COLO668 (cell line): ENCODE results near the gene CDK6.

Source experiments
- DNase-seq: peaks from one replicate; lab custom pipeline; 2025; ENCODE audit not compliant: unreplicated experiment; lab: John Stamatoyannopoulos, UW

The CDK6 gene

DNA sequence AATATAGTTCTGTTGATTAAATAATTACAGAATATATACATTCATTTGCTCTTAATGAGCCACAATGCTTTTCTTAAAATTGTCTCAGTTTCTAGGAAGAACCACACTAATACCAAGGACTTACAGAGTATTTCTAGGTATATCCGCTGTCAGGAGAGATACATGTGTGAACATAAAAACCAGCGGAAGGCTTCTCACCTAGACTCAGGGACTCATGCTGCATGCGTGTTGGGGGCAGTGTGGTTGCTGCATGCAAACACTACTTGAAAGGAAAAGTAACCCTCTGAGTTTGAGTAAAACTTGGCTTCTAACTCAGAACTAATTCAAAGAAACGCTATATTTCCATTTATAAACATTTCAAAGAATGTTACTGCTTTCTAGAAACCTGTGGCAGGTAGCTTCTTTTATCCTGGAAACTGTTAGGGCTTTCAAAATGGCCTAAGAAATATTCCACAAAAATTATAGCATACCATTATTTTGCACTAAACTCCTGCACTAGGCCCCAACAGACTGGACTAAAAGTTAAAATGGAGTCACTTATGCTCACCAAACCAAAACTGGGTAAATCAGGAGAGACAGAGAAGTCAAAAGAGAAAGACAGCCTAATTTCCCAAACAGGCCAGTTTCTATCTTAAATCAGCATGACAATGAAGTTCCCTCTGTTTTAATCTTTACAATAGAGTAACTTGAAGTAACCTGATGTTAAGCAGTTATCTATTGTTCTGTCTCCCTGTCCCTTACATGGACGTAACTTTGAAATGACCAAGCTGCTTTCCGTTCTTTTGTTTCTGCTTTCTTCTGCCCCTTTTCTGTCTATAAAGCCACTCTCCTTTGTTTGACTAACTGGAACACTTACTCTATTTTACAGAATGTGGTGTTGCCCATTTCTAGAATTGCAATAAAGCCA is 151.0 kb downstream of the CDK6 start:
- DNase-seq, result no peak

DNA sequence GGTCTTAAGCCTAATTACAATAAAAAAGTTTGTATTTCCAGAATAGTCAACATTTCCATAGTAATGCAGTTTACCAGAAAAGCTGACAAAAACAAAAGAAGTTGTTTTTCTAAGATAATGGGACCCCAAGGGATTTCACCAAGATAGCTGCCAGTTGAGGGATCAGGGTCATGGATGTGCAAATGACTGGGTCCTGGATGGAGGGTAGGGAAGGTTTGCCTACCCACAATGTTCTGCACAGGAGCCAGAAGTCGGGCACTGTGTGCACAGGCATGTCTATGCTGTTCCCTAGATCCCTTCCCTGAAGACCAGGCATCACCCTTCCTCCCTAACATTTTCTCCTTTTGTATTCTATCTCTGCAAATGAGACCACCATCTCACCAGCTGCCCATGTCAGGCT is 152.1 kb downstream of the CDK6 start:
- no peak for DNase-seq

DNA sequence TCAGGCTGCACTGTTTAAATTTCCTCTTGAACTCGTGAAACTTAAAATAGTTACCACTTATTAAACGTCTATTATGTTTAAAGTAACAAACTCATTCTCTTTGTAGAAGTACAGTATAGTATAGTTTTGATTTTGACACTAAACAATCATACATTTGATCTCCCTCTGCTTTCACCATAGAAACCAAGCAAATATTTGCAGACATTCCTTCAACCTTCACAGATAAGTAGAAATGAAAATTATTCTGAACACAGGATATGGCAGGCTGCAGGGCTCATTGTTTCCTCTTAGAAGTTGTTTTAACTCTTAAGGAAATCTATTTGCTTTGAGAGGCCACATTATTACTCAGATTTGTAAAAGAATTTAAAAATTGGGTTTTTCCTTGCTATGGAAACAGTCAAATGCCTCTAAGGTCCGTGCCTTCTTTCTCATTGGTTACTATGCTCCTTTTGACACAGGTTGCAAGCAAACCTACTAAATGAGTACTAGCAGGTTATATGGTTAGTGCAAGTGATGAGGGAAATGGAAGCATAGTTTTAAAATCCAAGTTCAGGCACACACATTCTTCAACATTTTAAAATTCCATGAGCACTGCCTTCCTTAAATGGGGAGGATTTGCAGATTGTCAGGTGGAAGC is 153.4 kb downstream of the CDK6 start:
- no peak for DNase-seq

DNA sequence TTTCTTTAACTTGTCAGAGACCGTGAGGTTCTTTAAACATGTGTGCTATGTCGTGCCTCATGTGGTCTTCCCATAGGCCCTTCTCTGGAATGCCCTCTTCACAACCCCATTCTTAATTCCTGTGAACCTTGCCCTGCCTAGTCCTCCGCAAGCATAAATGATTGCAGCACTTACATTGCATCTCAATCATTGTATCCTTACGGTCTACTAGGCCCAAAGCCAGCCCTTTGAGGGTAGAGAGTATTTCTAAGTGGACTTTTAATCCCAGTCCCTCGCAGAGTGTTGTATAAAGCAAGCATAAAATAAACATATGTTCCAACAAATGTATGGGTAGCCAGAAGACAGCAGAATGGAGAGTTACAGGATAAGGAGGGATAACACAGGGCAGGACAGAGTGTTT is 154.0 kb downstream of the CDK6 start:
- DNase-seq, result no peak

DNA sequence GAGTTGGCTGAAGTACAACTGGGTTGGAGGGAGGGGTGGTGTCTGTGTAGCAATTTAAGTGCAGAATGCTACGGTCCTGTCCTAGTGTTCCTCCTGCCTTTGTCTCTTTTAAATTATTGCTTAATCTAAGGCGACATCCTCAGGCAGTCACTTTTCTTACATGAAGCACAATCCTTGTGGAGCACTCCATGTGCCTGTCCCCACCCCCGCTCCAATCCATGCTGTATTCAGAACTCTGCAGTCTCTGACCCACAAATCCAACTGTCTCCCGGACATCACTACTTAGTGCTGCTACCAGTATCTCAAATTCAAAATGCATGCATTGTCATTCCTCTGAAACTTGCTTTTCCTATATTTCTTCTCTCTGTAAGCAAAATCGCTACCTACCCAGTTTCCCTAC is 154.7 kb downstream of the CDK6 start:
- no peak for DNase-seq

DNA sequence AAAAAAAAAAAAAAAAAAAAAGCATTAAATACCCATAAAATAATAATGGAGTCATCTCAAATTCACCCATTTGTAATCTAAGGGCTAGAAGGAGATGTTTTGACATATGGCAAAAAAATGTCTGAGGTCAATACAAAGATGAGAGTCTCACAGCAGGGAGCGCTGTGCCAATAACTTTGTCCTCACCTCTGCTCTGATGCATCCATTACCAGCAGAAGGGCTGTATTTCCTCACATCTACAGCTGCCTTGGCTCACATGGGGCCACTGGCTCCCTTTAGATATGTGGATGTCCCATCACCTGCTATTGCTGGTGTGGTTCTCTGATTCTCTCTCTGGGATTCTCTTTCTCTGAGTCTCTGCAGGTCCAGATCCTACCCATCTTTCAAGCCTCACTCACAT is 155.9 kb downstream of the CDK6 start:
- no peak for DNase-seq

DNA sequence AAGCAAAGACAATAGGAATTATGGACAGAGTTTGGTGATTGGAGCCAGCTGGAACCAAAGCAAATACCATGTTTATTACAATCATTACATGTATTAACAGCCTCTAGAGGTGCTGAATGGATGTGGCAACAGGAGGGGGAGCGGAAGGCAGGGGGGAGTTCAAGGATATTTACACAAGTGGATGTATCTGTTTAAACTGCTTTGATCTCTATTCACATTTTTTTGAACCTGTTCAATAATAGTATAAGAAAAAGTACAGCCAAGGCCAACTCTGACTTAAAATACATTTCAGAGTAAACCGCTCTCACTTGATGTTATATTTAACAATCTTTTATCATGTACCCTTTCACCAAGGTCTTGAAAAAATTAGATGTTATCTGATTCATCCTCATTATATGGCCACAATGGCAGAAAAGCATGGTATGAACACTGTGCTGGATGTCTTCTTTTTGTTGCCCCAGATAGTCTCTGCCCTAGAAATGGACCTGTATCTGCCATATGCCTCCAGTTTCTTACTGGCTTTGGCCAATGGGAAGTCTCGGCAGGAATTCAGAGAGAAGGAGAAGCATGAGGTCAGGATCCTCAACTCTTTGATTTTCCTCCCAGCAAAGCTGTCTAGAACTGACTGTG is 158.0 kb downstream of the CDK6 start:
- DNase-seq, result no peak

DNA sequence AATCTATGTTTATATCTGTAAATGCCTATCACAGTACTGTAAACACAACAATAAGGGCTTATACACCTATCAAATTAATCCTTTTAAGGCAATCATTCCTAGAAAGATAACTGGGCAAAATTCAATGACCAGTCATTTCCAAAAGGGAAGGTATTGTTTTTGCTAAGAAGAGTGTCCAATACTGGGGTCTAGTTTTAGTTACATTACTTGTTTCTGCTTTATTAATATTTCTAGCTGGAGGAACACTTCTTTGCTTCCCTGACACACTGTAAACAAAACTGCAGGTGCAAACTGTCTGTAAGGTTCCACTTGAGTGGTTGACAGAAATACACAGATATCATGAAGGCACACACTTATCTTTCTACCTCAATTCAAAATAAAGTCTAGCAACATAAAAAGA is 162.0 kb downstream of the CDK6 start:
- peak; percentile 11 for DNase-seq

DNA sequence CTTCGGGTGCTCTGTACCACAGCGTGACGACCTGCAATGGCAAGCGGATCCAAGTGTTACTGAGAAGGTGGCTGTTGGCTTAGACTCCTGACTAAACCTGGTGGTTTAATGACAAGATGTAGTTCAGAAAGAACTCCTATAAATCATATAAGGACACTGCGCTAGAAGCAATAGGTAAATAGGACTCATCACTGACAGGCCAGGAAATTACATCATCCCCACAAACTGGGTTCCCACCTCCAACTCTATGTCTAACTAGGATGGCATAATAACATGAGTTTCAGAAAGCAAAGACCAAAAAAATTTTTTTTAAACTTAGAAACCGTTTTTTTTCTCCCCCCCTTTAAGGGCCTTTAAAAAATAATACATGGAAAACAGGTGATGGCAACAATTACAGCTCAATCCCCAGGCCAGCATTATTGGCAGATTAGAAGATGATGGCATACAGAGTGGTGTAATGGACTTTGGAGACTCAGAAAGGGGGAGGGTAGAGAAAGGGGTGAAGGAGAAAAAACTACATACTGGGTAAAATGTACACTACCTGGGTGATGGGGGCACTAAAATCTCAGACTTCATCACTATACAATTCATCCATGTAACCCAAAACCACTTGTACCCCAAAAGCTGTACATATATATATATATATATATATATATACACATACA is 164.7 kb downstream of the CDK6 start:
- no peak for DNase-seq

DNA sequence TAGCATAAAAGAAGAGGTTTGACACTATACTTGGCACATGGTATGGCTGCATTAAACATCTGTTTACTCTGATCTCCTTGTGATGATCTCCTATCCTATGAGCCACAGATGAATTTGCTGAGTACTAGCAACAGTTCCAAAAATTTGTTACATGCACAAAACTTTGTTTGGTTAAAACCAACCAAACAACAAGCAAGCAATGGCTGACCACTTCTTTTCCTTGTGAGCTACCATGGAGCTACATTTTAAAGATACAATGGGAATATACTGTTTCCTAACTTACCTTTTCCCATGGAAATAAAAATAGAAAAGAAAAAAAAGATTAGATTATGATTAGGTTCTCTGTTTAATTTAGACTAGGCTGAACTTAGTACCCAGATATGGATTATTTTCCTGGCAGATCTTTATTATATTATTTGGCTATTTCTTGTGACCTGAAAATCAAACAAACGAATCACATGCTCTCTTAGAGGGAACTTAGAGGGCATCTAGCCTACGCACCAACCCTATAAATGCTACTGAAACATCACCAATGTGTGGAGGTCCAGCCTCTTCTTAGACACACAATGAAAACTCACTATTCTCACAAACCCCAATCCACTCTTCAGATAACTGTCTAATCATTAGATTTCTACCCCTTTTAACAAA is 166.0 kb downstream of the CDK6 start:
- no peak for DNase-seq

DNA sequence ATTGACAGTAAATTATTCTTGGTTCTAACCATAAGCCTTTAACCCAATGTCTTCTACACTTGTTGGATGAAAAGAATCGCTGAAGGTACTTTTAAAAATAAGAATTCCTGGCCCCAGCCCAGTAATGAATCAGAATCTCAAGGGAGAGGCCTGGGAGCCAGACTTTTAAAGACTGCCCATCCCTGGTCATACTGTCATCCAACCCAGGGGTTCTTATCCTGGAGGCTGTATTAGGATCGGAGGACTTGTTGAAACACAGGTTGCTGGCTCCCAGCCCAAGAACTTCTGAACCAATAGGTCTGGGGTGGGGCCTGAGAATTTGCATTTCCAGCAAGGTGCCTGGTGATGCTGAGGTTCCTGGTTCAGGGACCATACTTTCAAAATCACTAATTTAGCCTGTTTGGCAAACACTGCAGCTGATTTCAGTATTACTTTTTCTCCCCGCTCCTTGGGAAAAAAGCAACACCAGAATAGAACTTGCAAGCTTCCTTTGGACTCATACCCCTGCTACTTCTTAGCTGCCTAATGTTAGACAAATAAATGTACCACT is 166.7 kb downstream of the CDK6 start:
- no peak for DNase-seq

DNA sequence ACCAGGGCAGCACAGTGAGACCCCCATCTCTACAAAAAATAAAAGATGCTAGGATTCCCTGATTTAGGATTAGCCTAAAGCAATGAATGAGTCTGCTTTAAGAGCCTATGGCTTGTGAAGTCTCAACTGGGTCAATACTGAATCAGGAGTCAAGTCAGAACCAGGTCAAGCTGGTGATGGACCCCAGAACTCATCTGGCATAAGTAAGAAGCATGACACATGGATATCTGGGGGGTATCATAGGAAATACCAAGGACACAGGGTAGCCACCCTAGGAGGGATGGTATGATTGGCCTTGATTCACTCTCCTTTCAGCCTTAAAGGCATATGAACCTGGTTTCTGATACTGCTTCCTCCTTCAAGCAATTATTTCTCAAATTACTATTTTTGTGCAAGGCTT is 167.8 kb downstream of the CDK6 start:
- no peak for DNase-seq

DNA sequence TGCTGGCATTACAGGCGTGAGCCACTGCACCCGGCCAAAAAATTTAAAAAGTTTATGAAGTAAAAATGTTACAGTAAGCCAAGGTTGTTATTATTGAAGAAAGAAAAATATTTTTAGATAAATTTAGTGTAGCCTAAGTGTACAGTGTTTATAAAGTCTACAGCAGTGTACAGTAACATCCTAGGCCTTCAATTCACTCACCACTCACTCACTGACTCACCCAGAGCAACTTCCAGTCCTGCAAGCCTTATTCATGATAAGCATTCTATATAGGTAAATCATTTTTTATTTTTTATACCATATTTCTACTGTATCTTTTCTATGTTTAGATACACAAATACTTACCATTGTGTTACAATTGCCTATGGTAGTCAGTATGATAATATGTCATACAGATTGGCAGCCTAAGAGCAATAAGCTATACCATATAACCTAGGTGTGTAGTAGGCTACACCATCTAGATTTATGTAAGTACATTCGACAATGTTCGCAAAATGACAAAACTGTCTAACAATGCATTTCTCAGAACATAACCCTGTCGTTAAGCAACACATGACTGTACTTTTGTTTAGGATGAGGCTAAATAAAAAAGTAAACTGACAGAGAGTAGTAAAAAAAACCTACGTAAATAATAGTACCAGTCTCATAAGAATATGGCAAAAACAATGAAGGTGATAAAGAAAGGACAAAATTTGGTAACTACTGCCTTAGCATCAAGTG is 168.4 kb downstream of the CDK6 start:
- no peak for DNase-seq

DNA sequence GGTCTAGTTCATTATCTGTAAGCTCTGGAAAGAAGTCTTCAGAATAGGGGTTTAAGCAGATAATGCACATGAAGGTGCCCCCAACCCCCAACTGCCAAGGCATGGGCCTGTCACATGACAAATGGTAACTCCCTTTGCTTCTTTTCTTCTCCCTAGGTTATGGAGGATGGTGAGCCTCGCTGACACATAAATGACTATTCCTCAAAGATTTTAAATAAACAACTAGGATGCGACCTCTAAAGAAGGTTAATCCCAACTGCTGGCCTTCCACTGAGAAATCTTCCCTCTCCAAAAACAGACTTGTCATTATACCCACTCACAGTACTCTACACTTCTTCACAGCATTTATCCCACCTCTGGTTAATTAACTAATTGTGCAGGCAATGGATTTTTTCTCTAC is 170.4 kb downstream of the CDK6 start:
- DNase-seq, result no peak

DNA sequence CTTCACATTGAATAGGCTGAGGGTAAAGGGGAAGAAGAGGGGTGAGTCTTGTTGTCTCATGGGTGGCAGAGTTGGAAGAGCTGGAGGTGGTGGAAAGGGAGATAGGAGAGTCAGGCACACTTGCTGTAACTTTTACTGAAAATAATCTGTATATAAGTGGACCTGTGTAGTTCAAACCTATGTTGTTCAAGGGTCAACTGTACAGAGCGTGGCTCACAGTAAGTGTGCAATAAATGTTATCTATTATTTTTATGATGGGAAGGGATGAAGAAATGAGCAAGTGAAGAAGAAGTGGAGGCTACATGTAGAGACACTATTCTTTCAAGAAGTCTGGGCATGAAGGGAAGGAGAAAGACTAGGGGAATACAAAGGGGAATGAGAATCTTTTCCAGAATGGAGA is 174.7 kb downstream of the CDK6 start:
- no peak for DNase-seq

DNA sequence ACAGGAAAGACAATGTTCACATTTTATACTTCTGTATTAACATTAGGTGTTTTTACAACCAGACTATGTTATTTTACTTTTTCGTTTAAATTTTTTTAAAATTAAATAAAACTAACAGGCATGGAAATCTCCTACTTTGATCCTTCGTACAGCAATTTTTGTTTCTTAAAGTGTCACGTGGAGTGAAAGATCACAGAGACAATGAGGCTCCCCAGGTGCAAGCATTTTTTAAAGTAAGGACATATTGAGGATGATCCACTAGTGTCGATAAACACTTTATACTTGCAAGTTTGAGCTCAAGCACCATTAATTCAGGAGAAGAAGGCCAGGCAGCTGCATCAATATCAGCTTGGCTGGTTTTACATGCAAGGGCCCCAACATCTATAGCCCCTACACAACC is 177.7 kb downstream of the CDK6 start:
- DNase-seq, result no peak

DNA sequence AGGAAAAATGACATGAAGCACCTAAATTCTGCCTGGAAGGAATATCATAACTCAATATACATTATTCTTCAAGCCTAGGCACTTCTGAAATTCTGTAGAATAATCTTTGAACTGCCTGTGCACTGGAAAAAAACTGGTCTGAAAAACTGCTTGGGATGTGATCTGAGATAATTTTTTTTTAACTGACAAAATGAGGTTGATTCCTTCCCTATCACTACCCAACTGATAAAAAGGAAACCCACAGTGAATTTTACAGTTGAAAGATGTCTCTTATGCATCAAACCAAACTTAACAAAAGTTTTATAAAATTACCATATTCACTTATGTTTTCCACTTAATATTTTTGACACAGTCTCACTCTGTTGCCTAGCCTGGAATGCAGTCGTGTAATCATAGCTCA is 179.0 kb downstream of the CDK6 start:
- no peak for DNase-seq

DNA sequence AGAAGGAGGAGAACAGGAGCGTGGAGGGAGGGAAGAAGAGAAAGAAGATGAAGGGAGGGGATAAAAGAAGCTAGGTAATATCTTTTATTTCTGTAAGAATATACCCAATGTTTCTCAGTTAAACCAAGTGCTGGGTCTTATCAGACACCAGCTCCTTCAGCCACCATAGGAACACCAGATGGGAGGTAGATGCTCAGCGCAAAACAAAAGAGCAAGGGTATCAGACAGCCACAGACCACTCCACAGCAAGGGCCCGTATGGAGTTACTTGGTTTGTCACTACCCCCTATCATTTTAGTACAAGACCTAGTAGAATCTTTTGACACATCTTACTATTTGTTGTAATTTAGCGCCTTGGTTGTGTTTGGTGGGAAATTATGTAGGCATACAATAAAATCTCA is 180.3 kb downstream of the CDK6 start:
- DNase-seq, result no peak

DNA sequence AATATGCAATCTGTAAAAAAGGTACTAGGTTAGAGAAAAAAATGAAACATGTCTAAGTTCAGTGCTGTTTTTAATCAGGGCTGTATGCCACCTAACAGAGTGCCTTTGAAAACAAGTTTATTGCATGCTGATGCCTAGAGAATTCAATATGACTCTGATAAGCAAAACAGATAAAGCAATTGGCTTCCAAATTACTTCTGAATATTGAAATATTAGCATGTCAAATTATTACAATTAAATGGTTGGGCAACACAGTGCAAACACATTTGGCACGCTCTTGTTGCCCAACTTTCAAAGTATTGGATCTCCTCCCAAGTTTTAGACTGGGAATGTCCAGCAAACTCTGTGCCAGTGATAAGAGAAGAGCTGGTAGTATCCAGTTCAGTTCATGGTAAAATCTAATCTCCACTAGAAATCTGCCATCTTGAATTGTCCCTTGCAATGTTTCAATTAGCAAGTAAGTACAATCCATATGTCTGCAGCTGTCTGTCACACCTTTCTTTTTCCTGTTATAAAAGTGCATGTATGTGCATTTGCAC is 181.0 kb downstream of the CDK6 start:
- no peak for DNase-seq

DNA sequence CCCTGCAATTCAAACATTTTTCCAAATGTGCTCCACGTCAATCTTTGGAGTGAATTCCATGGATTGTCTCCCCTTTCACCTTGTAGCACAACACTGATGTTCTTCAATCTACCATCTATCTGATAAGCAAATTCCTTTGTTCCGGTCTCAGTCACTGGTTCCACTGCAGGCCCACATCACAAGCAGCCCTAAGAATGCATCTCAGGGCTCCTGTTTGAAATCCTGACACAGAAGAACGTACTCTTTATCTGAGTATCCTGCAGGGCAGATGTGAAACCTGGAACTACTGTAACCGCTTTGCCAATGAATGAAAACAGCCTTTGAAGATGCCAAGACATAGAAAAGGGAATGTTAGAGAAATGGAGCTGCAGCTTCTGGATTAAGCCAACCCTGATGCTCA is 183.2 kb downstream of the CDK6 start:
- no peak for DNase-seq
